Spleen (tissue), 7 donors: ENCODE results near the gene SYNGAP1.
"Not testable (repeated sequence)": the region's sequence is repeated elsewhere in the genome, so short reads cannot be mapped to it uniquely, and the experiment has no call there.

Experiments used
- POLR2A ChIP-seq, 3 donors: fragments of 450-650 bp; IDR thresholded peaks; one replicate each; pipeline ENCODE4 v1.5.1; 2017; ENCODE audit warnings: antibody characterized with exemption in 3 of 3, mild to moderate bottlenecking in 1 of 3
- POLR2AphosphoS5 ChIP-seq, 3 donors: sonication (generic); formaldehyde crosslinking; IDR thresholded peaks; one replicate each; pipeline ENCODE4 v1.5.1; 2017; ENCODE audit warnings: antibody characterized with exemption in 3 of 3
- TF ChIP-seq, protein P1 (sequence below), 11 experiments: fragments of 200-600 bp in 7 of 11; fragments of 450-650 bp in 4 of 11; sonication (generic) in 4 of 11; IDR thresholded peaks in 8 of 11; conservative IDR thresholded peaks in 3 of 11; 1 replicate in 7 of 11; 2 replicates in 4 of 11; pipeline versions ENCODE4 v1.4.0 to v1.8.0; 2016 to 2021; ENCODE audit warnings: antibody characterized with exemption in 11 of 11, inconsistent platforms in 4 of 11, mild to moderate bottlenecking in 1 of 11
- donor health status: DM: no; HTN: no; CAD: no; lungs with moderate emphysema.
- donor health status: DM: no; HTN: no; CAD: no.
- donor health status: DM: no; HTN: no; CAD: no.

DNA sequence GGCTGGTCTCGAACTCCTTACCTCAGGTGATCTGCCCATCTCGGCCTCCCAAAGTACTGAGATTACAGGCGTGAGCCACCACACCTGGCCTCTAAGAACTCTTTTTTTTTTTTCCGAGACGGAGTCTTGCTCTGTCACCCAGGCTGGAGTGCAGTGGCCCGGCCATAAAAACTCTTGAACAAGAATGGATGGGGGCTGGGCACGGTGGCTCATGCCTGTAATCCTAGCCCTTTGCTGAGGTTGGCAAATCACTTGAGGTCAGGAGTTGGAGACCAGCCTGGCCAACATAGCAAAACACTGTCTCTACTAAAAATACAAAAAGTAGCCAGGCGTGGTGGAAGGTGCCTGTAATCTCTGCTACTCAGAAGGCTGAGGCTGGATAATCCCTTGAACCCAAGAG lies 48.0 kb upstream of the SYNGAP1 start:
- TF ChIP-seq, protein P1, sequence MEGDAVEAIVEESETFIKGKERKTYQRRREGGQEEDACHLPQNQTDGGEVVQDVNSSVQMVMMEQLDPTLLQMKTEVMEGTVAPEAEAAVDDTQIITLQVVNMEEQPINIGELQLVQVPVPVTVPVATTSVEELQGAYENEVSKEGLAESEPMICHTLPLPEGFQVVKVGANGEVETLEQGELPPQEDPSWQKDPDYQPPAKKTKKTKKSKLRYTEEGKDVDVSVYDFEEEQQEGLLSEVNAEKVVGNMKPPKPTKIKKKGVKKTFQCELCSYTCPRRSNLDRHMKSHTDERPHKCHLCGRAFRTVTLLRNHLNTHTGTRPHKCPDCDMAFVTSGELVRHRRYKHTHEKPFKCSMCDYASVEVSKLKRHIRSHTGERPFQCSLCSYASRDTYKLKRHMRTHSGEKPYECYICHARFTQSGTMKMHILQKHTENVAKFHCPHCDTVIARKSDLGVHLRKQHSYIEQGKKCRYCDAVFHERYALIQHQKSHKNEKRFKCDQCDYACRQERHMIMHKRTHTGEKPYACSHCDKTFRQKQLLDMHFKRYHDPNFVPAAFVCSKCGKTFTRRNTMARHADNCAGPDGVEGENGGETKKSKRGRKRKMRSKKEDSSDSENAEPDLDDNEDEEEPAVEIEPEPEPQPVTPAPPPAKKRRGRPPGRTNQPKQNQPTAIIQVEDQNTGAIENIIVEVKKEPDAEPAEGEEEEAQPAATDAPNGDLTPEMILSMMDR (IDR thresholded peaks at IDR 0.05 in 8 of 11, conservative IDR thresholded peaks at IDR 0.05 in 3 of 11) = not testable (repeated sequence)
- TF ChIP-seq POLR2AphosphoS5, POLR2A (IDR thresholded peaks at IDR 0.05): not testable (repeated sequence)
